ENCODE data around the gene ATP2A1. TPM values are rescaled to one million over a fixed set of nuclear protein-coding genes. Genes with fewer than 3 reads are reported as not detected.

Gene ATP2A1
- total and polyA plus RNA-seq, 2 experiments from 2014 or later = 0.13 to 2.3 TPM

DNA sequence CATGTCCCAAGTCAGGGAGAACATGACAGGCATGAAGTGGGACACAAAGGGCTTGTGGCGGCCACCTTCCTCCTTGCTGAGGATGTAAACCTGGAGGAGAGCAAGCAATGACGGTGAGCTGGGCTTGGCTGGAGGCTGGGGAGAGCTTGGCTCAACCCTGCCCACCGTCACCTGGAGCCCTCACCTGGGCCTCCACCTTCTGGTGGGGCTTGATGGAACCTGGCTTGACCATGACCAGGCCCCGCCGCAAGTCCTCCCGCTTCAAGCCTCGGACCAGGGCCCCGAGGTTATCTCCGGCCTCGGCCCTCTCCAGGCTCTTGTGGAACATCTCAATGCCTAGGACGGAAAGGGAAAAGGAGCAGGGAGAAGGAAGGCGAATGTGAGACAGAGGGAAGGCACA lies 34.5 kb upstream of the ATP2A1 start:
- TF ChIP-seq EZH2phosphoT487 (IDR thresholded peaks at IDR 0.05; ENCODE audit: low read depth, severe bottlenecking, unreplicated experiment) (no peak), EZH2 (IDR thresholded peaks at IDR 0.05; ENCODE audit: borderline replicate concordance) (no peak)
- TF ChIP-seq, protein P1, sequence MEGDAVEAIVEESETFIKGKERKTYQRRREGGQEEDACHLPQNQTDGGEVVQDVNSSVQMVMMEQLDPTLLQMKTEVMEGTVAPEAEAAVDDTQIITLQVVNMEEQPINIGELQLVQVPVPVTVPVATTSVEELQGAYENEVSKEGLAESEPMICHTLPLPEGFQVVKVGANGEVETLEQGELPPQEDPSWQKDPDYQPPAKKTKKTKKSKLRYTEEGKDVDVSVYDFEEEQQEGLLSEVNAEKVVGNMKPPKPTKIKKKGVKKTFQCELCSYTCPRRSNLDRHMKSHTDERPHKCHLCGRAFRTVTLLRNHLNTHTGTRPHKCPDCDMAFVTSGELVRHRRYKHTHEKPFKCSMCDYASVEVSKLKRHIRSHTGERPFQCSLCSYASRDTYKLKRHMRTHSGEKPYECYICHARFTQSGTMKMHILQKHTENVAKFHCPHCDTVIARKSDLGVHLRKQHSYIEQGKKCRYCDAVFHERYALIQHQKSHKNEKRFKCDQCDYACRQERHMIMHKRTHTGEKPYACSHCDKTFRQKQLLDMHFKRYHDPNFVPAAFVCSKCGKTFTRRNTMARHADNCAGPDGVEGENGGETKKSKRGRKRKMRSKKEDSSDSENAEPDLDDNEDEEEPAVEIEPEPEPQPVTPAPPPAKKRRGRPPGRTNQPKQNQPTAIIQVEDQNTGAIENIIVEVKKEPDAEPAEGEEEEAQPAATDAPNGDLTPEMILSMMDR (IDR thresholded peaks at IDR 0.05; ENCODE audit: poor library complexity) = no peak
- no peak overlapping the region for H3K4me2 ChIP-seq
- no peak overlapping the region for H2AFZ ChIP-seq
- H3K79me2 ChIP-seq = peaks cover 24% of the 10 kb centered on the region
- H3K9me2 ChIP-seq (replicated peaks; ENCODE audit: insufficient read depth) = no peaks in the 10 kb centered on the region
- no peak overlapping the region for H3K27ac ChIP-seq
- no peaks in the 10 kb centered on the region for H3K9me3 ChIP-seq (ENCODE audit: low read depth)
- 97% methylated on average over 11 of the region's 12 CpGs for WGBS (ENCODE audit: low lambda C conversion rate, missing lambda C conversion rate)
- DNase-seq (ENCODE audit: low spot score) = no peak
- H3K27me3 ChIP-seq = no peaks in the 10 kb centered on the region
- no peak overlapping the region for H3K4me3 ChIP-seq
- peaks cover 4% of the 10 kb centered on the region for H3K4me1 ChIP-seq (ENCODE audit: insufficient read depth)
- H3K36me3 ChIP-seq (replicated peaks; ENCODE audit: insufficient read depth, low read depth) = no peaks in the 10 kb centered on the region
- peaks cover 2% of the 10 kb centered on the region for H4K20me1 ChIP-seq (ENCODE audit: insufficient read depth, poor library complexity, severe bottlenecking)

DNA sequence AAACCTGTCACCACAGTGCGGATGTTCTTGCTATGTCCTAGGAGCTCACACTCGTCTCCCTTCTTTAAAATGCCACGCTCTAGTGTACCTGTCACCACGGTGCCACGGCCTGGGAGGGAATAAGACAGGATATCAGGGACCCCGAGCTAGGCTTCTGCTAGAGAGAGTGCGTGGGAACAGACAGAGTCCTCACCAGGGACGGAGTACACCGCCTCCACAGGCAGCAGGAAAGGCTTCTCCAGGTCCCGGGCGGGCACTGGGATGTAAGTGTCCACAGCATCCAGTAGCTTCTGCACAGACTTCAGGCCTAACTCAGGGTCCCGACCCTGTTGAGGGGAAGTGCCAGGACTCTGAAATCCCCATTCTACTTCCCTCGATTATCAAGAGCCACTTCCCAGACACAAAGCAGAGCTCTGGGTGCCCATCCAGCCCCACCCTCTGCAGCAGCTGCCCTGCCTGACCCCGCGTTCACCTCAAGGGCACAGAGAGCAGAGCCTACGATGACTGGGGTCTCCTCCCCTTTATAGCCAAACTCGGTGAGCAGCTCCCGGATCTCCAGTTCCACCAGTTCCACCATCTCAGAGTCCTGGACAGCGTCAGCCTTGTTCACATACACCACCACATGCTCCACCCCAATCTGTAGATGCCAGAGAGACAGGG lies 33.9 kb upstream of the ATP2A1 start:
- no peaks in the 10 kb centered on the region for H3K9me3 ChIP-seq (ENCODE audit: low read depth)
- H3K79me2 ChIP-seq = peaks cover 24% of the 10 kb centered on the region
- WGBS (ENCODE audit: low lambda C conversion rate, missing lambda C conversion rate) = 92% methylated on average over 19 of the region's 19 CpGs
- no peaks in the 10 kb centered on the region for H3K27me3 ChIP-seq
- peak overlapping the region; percentile 94 for H3K4me2 ChIP-seq
- no peaks in the 10 kb centered on the region for H3K36me3 ChIP-seq (replicated peaks; ENCODE audit: insufficient read depth, low read depth)
- H4K20me1 ChIP-seq (ENCODE audit: insufficient read depth, poor library complexity, severe bottlenecking) = peaks cover 2% of the 10 kb centered on the region
- TF ChIP-seq EZH2 (IDR thresholded peaks at IDR 0.05; ENCODE audit: borderline replicate concordance) = no peak
- TF ChIP-seq, protein P1 (IDR thresholded peaks at IDR 0.05; ENCODE audit: poor library complexity) = no peak
- no peak for TF ChIP-seq EZH2phosphoT487 (IDR thresholded peaks at IDR 0.05; ENCODE audit: low read depth, severe bottlenecking, unreplicated experiment)
- no peak overlapping the region for H2AFZ ChIP-seq
- no peak overlapping the region for H3K27ac ChIP-seq
- H3K4me1 ChIP-seq (ENCODE audit: insufficient read depth) = peaks cover 4% of the 10 kb centered on the region
- H3K9me2 ChIP-seq (replicated peaks; ENCODE audit: insufficient read depth) = no peaks in the 10 kb centered on the region
- no peak for DNase-seq (ENCODE audit: low spot score)
- H3K4me3 ChIP-seq = no peak overlapping the region

DNA sequence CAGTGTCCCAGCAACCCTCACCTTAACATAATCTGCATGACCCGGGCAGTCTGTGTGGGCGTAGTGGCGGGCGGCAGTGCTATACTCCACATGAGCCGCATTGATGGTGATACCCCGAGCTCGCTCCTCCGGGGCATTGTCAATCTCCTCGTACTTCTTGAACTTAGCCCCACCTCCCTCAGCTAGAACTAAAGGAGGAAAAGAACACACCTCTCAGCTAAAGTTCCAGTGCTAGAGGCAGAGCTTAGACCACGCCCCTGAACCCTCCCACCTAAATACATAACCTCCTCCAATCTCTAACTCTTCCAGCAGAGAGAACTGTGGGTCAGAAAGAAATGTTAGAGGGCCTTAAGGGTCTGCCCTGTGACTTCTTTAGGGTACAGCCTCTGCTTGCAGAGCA lies 33.0 kb upstream of the ATP2A1 start:
- Histone ChIP-seq H3K4me2 (peak overlapping the region; percentile 94), H3K27ac (peak overlapping the region; percentile 46), H4K20me1 (ENCODE audit: insufficient read depth, poor library complexity, severe bottlenecking) (peaks cover 2% of the 10 kb centered on the region), H3K79me2 (peaks cover 26% of the 10 kb centered on the region), H3K4me3 (peak overlapping the region; percentile 46), H3K27me3 (no peaks in the 10 kb centered on the region), H3K36me3 (replicated peaks; ENCODE audit: insufficient read depth, low read depth) (no peaks in the 10 kb centered on the region), H2AFZ (peak overlapping the region; percentile 56), H3K9me2 (replicated peaks; ENCODE audit: insufficient read depth) (no peaks in the 10 kb centered on the region), H3K4me1 (ENCODE audit: insufficient read depth) (peaks cover 4% of the 10 kb centered on the region), H3K9me3 (ENCODE audit: low read depth) (no peaks in the 10 kb centered on the region)
- DNase-seq (ENCODE audit: low spot score) = peak; percentile 69
- 54% methylated on average over 10 of the region's 10 CpGs for WGBS (ENCODE audit: low lambda C conversion rate, missing lambda C conversion rate)
- TF ChIP-seq, protein P1 (IDR thresholded peaks at IDR 0.05; ENCODE audit: poor library complexity) = no peak
- TF ChIP-seq EZH2 (IDR thresholded peaks at IDR 0.05; ENCODE audit: borderline replicate concordance) = no peak
- TF ChIP-seq EZH2phosphoT487 (IDR thresholded peaks at IDR 0.05; ENCODE audit: low read depth, severe bottlenecking, unreplicated experiment) = no peak
